ENCODE measurements around the gene PPIE.

The PPIE gene

GRCh38 chr1:39738622-39739366 is at the start of gene PPIE:
TSS of gene PPIE (plus strand) at chr1:39738882. CDS start at chr1:39738901, 19 bp downstream.
- DNase-seq, result peak; percentile 95

- no peak for DNase-seq
These were observed 49.5 kb upstream of the PPIE start for GRCh38 chr1:39689214-39689613.

DNA sequence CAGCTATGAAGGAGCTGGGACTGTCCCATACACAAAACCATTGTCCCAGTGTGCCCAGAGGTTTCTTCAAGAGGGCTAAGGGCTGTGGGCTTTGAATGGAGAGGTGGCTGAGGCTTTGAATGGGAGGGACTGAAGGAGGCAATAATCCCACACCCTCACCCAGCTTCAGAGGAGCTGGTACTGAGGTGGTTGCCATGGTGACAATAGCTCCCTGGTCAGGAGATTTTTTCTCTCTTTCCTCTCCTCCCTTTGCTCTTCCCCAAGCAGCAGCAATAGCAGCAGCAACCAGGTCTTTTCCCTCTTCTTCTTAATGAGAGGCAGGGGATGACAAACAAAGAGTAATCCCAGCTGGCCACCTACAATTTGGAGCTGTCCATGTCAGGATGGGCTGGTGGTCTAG is 49.0 kb upstream of the PPIE start:
- DNase-seq, result no peak

DNA sequence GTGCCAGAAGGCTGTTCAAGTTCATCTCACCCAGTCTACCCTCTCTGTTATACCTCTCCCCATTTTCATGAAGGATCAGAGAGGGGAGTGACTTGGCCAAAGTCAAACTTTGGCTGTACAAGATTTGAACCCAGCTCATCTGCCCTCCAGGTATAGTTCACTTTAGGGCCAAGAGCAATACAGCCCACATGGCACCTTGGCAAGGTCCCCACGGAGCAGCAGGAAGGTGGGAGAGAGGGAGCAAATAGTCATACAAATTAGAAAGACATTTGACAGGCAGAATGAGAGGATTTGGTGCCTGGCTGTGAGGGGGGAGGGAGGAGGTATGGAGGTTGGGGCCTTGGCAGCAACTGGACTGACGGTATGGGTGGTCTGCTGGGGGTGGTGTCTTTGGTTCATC is 48.5 kb upstream of the PPIE start:
- DNase-seq, result no peak

DNA sequence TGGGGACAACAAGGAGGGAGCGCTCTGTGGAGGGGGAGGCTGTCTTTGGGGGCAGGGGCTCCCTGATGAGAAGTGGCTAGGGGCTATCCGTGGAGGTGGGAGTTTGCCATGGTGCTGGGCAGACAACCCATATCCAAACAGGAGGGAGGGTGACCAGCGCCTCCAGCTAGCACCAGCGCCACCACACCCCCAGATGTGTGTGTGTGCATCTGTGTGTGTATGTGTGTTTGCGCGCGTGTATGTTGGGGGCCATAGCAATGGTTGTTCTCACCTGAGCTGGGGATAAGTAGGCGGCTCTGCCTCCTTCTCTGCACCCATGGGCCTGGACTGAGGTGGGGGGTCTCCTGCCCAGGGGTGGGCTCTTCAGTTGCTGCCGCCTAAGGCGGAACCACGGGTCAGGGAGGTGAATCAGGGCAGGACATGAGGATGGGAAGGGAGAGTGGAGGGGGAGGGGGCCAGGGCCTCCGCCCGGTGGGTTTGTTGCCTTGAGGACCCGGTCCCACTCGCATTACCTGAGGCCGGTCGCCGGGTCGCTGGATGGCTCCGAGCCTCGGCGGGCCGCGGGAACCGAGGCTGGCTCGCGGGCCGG is 47.8 kb upstream of the PPIE start:
- DNase-seq, result no peak

GRCh38 chr1:39691383-39692151 is 47.1 kb upstream of the PPIE start, which contains the start of gene HPCAL4:
TSS of gene HPCAL4 (minus strand) at chr1:39691433. CDS start at chr1:39684603, 6,830 bp downstream.
- DNase-seq, result peak; percentile 91

DNA sequence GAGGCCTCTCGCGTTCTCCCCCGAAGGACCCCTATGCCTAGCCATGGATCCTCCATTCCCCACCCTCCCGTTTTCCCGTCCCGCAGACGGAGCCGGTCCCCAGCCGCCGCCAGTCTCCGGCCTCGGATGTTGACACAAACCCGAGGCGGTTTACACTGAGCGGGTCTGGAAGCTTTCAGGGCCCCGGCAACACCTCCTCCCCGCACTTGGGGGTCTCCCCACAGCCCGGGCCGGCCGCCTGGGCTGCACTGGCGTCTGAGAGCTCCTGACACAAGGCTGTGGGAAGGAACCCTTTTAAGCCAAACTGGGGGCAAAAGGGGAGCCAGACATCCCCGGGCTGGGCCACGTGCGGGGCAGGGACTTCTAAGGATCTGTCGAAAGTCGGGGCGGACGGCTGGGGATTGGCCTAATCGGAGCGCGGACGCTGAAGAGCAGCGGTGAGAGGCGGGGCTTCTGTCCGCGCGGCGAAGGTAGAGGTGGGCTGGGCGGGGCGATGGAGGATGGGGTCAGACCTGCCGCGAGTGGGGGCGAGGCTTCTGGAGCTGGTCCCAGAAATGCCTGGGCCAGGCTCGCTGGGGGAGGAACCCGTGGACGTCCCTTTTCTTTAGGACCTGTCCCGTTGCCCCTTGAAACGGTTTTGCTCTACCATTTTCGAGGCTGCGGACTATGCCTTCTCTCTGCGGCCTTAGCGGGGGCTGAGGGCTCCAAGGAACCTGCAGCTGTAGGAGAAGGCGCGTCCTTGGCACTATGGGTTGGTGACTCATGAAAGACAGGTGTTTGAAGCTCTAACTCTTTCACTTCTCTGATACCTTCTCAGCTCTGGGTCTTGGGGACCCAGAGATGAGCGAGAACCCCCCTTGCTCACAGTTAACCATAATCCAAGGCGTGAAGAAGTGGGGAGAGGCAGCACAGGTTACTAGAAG is 46.3 kb upstream of the PPIE start:
- DNase-seq, result peak; percentile 19

DNA sequence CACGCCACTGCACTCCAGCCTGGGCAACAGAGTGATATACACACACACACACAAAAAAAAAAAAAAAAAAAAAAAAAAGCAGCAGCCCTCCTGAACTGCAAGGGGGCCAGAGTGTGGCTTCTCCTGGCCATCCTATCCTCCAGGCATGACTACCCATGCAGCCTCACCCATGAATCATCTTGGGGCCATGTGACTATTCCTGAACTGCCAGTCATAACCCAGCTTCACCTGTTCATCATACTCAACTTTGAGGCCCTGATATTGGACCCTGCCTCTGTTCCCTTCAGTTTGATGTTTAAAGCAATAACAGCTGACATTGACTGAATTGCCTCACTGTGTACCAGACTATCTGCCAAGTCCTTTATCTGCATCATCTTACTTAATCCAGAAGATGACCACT is 44.7 kb upstream of the PPIE start:
- no peak for DNase-seq

DNA sequence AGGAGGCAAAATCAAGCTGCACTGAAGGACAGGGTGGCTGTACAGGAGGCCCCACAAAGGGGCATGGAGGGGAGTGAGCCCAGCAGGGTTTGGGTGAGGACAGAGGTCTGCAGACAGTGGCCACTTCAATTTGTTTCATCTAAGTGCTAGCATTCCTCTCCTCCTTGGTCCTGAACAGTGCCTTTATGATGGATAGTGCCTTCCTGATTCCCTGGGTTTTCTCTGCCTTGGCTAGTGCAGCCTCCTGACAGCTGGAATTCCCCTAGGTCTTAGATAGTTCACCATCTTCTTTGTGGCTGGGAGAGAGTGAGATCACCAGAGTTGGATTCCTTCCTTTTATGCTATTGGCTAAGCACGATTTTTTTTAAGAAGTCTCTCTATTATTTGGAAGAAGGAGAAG is 43.7 kb upstream of the PPIE start:
- DNase-seq, result no peak

DNA sequence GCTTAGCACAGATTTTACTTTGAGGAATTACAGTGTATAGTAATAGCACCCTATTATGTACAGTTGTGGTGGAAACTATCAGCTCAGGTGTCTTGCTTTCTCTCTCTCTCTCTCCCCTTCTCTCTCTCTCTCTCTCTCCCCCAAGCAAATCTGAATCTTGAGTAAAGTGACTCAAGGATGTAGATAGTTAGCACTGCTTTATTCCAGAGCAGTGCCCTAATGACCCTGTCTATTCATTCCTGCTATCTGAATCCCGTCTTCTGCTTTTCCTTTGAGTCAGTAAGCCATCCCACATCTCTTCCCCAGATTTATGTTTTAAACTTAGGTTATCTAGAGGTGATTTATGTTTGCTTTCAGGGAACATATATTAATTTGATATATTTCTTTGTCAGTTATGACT is 42.2 kb upstream of the PPIE start:
- no peak for DNase-seq

DNA sequence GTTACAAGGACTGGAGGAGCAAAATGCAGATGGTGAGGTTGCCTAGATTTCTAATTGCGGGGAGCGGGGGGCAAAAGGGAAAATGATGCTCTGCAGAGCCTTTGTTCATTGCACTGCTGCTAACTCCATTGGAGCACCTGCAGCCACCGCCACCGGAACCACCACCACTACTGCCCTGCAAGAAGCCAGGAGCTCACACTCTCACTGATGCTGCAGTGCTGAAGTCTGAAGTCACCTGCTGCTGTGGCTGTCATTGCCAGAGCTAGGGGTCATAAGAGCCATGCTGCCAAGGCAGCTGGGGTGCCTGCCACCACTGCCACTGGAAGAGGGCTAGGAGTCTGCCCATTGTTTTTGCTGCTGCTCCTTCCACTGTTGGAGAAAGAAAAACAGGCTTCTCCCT is 40.1 kb upstream of the PPIE start:
- DNase-seq, result no peak

DNA sequence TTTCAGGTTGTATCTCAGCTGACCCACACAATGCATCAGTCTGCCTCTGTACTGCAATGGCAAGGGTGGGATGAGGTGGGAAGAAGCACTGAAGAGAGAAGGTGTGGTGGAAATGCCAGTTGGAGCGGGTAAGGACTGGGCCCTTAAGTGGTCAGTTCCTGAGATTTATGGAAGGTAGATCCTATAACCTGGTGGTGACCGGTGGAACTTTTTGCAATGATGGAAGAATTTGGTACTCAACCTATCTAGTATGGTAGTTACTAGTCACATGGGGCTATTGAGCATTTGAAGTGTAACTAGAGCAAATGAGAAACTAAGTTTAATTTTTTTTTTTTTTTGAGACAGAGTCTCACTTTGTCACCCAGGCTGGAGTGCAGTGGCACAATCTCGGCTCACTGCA is 39.3 kb upstream of the PPIE start:
- DNase-seq, result no peak

GRCh38 chr1:39700348-39700747 is 38.3 kb upstream of the PPIE start:
- DNase-seq, result no peak

GRCh38 chr1:39701049-39701439 is 37.6 kb upstream of the PPIE start:
- no peak for DNase-seq

- no peak for DNase-seq
These were observed 33.9 kb upstream of the PPIE start for GRCh38 chr1:39704757-39705156.

DNA sequence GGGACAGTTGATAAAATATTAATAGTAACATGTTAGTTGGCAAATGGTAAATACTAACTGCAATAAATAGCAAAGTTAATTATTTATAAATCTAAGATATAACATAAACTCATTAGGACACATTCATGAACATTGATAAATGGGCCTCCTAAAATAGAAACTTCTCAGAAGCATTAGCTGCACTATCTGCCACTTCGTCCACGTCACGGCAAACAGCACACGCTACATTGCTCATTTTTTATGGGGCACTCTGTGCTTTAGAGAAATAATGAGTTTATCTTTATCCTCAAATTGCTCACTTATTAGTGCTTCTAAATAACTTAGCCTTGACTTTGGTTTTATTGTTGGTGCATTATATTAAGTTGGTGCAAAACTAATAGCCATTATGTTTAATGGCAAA is 31.2 kb upstream of the PPIE start:
- DNase-seq, result no peak

GRCh38 chr1:39711104-39711965 is 27.3 kb upstream of the PPIE start:
- no peak for DNase-seq

- DNase-seq, result no peak
These were observed 26.7 kb upstream of the PPIE start for GRCh38 chr1:39711966-39712340.

DNA sequence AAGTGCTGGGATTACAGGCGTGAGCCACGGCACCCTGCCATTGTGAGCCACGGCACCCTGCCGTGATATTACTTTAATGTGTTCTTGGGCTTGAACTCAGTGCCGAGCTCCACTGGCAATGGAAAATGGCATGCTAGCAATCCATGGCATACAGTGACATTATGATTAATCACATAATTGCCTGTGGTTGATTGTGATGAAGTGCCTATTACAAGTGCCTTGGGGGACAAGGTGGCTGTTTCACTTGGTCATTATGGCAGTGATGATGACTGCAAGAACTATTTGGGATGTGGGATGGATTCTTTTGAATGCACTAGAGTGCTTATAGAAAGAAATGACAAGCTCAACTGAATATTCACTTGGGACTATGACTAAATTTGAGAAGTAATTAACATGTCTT is 25.1 kb upstream of the PPIE start:
- DNase-seq, result no peak

DNA sequence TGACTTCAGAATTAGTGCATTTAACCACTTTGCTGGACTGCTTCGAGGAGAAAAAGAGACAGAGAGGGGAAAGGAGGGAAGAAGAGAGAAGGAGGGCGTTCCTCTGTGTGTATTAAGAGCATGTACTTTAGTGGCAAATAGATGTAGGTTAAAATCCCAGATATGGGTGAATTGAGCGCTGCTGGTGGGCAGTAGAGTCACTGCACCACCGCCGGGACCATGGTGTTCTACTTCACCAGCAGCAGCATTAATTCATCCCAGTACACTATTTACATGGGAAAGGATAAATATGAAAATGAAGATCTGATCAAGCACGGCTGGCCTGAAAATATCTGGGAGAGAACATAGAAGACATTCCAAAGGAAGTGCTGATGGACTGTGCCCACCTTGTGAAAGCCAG is 20.9 kb upstream of the PPIE start:
- DNase-seq, result no peak

GRCh38 chr1:39720094-39720999 is 18.3 kb upstream of the PPIE start:
- DNase-seq, result no peak
